DOHH2 (cell line): ENCODE results near the gene MDGA2.

Experiments
- CTCF ChIP-seq: fragments of 200-600 bp; sonication (generic); IDR thresholded peaks from one replicate; pipeline ENCODE4 v1.5.1; 2014; ENCODE audit warnings: antibody characterized with exemption, mild to moderate bottlenecking, low read depth, low read length; ENCODE audit not compliant: poor library complexity, severe bottlenecking
- EZH2phosphoT487 ChIP-seq: fragments of 200-600 bp; sonication (generic); IDR thresholded peaks from 2 replicates; pipeline ENCODE4 v1.6.1; 2017; ENCODE audit warnings: borderline replicate concordance, mild to moderate bottlenecking, antibody characterized with exemption, low read length, moderate library complexity, mixed read lengths

- TF ChIP-seq CTCF, result no peak
- TF ChIP-seq EZH2phosphoT487, result no peak
Measured at GRCh38 chr14:46887144-46887543, 788.3 kb downstream of the MDGA2 start.
